Lower lobe of right lung (tissue), 2 donors: ENCODE measurements around the gene HACE1. TPM values are rescaled to one million over a fixed set of nuclear protein-coding genes. Genes with fewer than 3 reads are reported as not detected.

ENCODE experiments used
- ATAC-seq, 2 donors: fragments of 200-7000 bp; cut with Tn5 transposase; one replicate each; pipeline ENCODE4 v1.9.1; 2020 to 2022; ENCODE audit warnings: mild to moderate bottlenecking in 2 of 2, moderate library complexity in 2 of 2
- DNase-seq: peaks from one replicate; pipeline ENCODE4 v3.0.0-alpha.2; 2020
- H3K27ac ChIP-seq: fragments of 200-600 bp; one replicate; pipeline ENCODE4 v1.8.0; 2022
- H3K27me3 ChIP-seq: fragments of 200-600 bp; one replicate; pipeline ENCODE4 v1.8.0; 2022; ENCODE audit warnings: low read depth
- H3K36me3 ChIP-seq: fragments of 200-600 bp; one replicate; pipeline ENCODE4 v1.8.0; 2022; ENCODE audit warnings: mild to moderate bottlenecking
- H3K4me1 ChIP-seq: fragments of 200-600 bp; one replicate; pipeline ENCODE4 v1.8.0; 2022
- H3K4me3 ChIP-seq: fragments of 200-600 bp; one replicate; pipeline ENCODE4 v1.8.0; 2022; ENCODE audit warnings: mild to moderate bottlenecking
- H3K9me3 ChIP-seq: fragments of 200-600 bp; one replicate; pipeline ENCODE4 v1.8.0; 2022
- CTCF ChIP-seq: fragments of 200-600 bp; IDR thresholded peaks from one replicate; pipeline ENCODE4 v1.8.0; 2022; ENCODE audit warnings: antibody characterized with exemption, mild to moderate bottlenecking
- intact Hi-C: fragments of 100-400 bp; cut with DNase I; formaldehyde crosslinking; loops from one replicate; pipeline ENCODE4 v1.11.0; 2022
- total RNA-seq: library from RNA; stranded (reverse); fragmentation: NEBNext Ultra II Directional; extraction: Animal tissue kit (Norgen Biotek cat#: 25700); gene quantifications from one replicate; pipeline ENCODE4 v1.2.1, GENCODE V29; 2021
- donor health status: DM: no; HTN: yes; CAD: no; lungs with severe emphysema.

HACE1 gene
- total RNA-seq, 1 donor from 2014 or later, result 11.5 TPM

- ATAC-seq (no peak), DNase-seq (no peak)
- H3K4me1 ChIP-seq, result no peaks in the 10 kb centered on the region
- H3K27me3 ChIP-seq, result no peaks in the 10 kb centered on the region
- H3K9me3 ChIP-seq, result no peaks in the 10 kb centered on the region
- intact Hi-C loops, result no loop called here
- H3K27ac ChIP-seq, result peak overlapping the region; percentile 13
- H3K36me3 ChIP-seq, result no peaks in the 10 kb centered on the region
- no peak overlapping the region for H3K4me3 ChIP-seq
- no peak for TF ChIP-seq CTCF
These were observed 131.3 kb downstream of the HACE1 start for GRCh38 chr6:104728448-104728847.

GRCh38 chr6:104718672-104719071 is 141.0 kb downstream of the HACE1 start:
- H3K36me3 ChIP-seq, result no peaks in the 10 kb centered on the region
- intact Hi-C loops, result no loop called here
- no peak for TF ChIP-seq CTCF
- H3K27me3 ChIP-seq, result no peaks in the 10 kb centered on the region
- H3K4me1 ChIP-seq, result no peaks in the 10 kb centered on the region
- no peak overlapping the region for H3K4me3 ChIP-seq
- DNase-seq, result no peak
- H3K9me3 ChIP-seq, result no peaks in the 10 kb centered on the region
- no peak overlapping the region for H3K27ac ChIP-seq
- no peak for ATAC-seq

- no peaks in the 10 kb centered on the region for H3K4me1 ChIP-seq
- TF ChIP-seq CTCF, result no peak
- no peaks in the 10 kb centered on the region for H3K9me3 ChIP-seq
- intact Hi-C loops, result no loop called here
- H3K36me3 ChIP-seq, result no peaks in the 10 kb centered on the region
- no peaks in the 10 kb centered on the region for H3K27me3 ChIP-seq
- DNase-seq (no peak), ATAC-seq (no peak)
- no peak overlapping the region for H3K4me3 ChIP-seq
- H3K27ac ChIP-seq, result no peak overlapping the region
These were observed 142.9 kb downstream of the HACE1 start for GRCh38 chr6:104716858-104717257.

- Histone ChIP-seq H3K27me3 (no peaks in the 10 kb centered on the region), H3K36me3 (no peaks in the 10 kb centered on the region), H3K4me1 (no peaks in the 10 kb centered on the region), H3K9me3 (no peaks in the 10 kb centered on the region), H3K27ac (no peak overlapping the region), H3K4me3 (no peak overlapping the region)
- no peak for TF ChIP-seq CTCF
- intact Hi-C loops, result no loop called here
- no peak for DNase-seq
- ATAC-seq, result no peak
These were observed 144.9 kb downstream of the HACE1 start for GRCh38 chr6:104714796-104715195.

- TF ChIP-seq CTCF, result no peak
- H3K4me3 ChIP-seq, result no peak overlapping the region
- ATAC-seq, result no peak
- no peaks in the 10 kb centered on the region for H3K4me1 ChIP-seq
- intact Hi-C loops, result no loop called here
- DNase-seq, result no peak
- H3K27ac ChIP-seq, result no peak overlapping the region
- no peaks in the 10 kb centered on the region for H3K27me3 ChIP-seq
- no peaks in the 10 kb centered on the region for H3K9me3 ChIP-seq
- no peaks in the 10 kb centered on the region for H3K36me3 ChIP-seq
These were observed 145.7 kb downstream of the HACE1 start for GRCh38 chr6:104713982-104714381.

- intact Hi-C loops, result no loop called here
- DNase-seq, result no peak
- H3K4me1 ChIP-seq, result no peaks in the 10 kb centered on the region
- ATAC-seq, result peak; percentile 89 to 96
- no peak for TF ChIP-seq CTCF
- H3K27ac ChIP-seq, result no peak overlapping the region
- H3K4me3 ChIP-seq, result no peak overlapping the region
- H3K36me3 ChIP-seq, result no peaks in the 10 kb centered on the region
- no peaks in the 10 kb centered on the region for H3K27me3 ChIP-seq
- H3K9me3 ChIP-seq, result no peaks in the 10 kb centered on the region
These were observed 148.3 kb downstream of the HACE1 start for GRCh38 chr6:104711371-104711770.
